ENCODE data around the gene UROC1.
A peak's percentile ranks its signal among the peaks of the same experiment; 100 is the strongest.

Gene UROC1

DNA sequence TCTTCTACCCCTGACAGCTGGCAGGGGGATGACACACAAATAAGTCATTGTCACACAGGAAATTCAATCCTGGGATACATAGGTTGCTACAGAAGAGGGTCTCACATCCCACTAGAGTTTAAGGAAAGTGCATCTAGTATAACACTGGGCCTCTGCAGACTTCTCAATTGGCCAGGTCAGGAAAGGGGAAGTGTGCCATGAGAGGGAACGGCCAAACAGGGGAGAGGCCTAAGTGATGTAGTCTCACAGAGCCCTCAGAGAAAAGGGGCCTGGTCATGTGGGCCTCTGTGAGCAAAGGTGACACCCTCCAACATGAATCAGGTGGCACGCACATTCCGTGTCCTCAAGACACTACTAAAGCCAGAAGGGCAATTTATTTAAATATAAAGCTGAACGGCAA is 53.1 kb downstream of the UROC1 start:
- Histone ChIP-seq H3K9ac (no peak overlapping the region), H3K27ac (no peak overlapping the region), H2AFZ (ENCODE audit: low read depth) (no peak overlapping the region), H3K79me2 (ENCODE audit: insufficient read depth, low read depth) (peaks cover 4% of the 10 kb centered on the region; the same call in 1 of the 2 replicates), H3K36me3 (ENCODE audit: insufficient read depth) (no peaks in the 10 kb centered on the region; the same call in 1 of the 2 replicates), H3K4me1 (ENCODE audit: low read depth, poor library complexity, severe bottlenecking) (no peaks in the 10 kb centered on the region), H3K4me2 (no peak overlapping the region), H3K27me3 (ENCODE audit: insufficient read depth, low read depth) (no peaks in the 10 kb centered on the region), H3K4me3 (IDR thresholded peaks at IDR 0.05; ENCODE audit: insufficient read depth, low read depth, low read length) (no peak overlapping the region), H4K20me1 (ENCODE audit: insufficient read depth) (no peaks in the 10 kb centered on the region)
- TF ChIP-seq, protein P1, sequence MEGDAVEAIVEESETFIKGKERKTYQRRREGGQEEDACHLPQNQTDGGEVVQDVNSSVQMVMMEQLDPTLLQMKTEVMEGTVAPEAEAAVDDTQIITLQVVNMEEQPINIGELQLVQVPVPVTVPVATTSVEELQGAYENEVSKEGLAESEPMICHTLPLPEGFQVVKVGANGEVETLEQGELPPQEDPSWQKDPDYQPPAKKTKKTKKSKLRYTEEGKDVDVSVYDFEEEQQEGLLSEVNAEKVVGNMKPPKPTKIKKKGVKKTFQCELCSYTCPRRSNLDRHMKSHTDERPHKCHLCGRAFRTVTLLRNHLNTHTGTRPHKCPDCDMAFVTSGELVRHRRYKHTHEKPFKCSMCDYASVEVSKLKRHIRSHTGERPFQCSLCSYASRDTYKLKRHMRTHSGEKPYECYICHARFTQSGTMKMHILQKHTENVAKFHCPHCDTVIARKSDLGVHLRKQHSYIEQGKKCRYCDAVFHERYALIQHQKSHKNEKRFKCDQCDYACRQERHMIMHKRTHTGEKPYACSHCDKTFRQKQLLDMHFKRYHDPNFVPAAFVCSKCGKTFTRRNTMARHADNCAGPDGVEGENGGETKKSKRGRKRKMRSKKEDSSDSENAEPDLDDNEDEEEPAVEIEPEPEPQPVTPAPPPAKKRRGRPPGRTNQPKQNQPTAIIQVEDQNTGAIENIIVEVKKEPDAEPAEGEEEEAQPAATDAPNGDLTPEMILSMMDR (conservative IDR thresholded peaks at IDR 0.05; ENCODE audit: low read depth, low read length): no peak

DNA sequence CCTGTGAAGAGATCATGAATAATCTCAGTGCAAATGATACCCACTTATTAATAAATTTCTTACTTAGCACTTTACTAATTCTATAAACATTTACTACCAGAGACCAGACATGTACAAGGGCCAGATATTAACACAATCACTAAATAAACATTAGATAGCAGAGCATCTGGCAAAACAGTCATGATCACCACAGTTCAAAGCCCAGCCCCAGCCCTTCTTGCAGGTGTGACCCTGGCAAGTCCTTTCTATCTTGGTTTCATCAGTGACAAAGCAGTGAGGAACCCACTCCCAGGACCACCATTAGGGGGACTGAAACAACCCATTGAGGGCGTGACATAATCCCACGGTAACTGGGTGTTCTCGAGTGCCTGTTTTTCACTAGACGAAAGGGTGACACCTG is 53.5 kb downstream of the UROC1 start:
- Histone ChIP-seq H3K4me1 (ENCODE audit: low read depth, poor library complexity, severe bottlenecking) (no peaks in the 10 kb centered on the region), H2AFZ (ENCODE audit: low read depth) (no peak overlapping the region), H3K27ac (no peak overlapping the region), H3K36me3 (ENCODE audit: insufficient read depth) (no peaks in the 10 kb centered on the region; the same call in 1 of the 2 replicates), H3K9ac (no peak overlapping the region), H4K20me1 (ENCODE audit: insufficient read depth) (no peaks in the 10 kb centered on the region), H3K79me2 (ENCODE audit: insufficient read depth, low read depth) (no peaks in the 10 kb centered on the region), H3K4me2 (no peak overlapping the region), H3K4me3 (IDR thresholded peaks at IDR 0.05; ENCODE audit: insufficient read depth, low read depth, low read length) (no peak overlapping the region), H3K27me3 (ENCODE audit: insufficient read depth, low read depth) (no peaks in the 10 kb centered on the region)
- TF ChIP-seq, protein P1 (conservative IDR thresholded peaks at IDR 0.05; ENCODE audit: low read depth, low read length): no peak

DNA sequence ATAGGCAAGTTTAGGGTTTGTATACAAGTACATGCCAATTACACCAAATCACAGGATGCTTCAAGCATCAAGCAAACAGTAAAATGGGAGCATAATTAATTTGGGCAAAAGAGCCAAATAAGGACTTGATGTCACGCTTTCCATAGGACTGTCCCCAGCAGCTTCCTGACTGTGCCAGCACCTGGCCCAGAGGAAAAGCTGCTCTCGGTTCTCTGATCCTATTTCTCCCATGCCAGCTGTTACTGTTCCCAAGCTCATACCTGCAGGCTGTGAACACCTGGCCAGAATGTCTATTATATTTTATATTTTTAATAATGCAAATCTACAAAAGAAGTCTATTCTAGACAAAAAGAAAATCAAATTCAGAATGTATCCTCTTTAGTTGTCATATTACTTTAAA is 54.1 kb downstream of the UROC1 start:
- Histone ChIP-seq H3K4me2 (no peak overlapping the region), H3K9ac (0 out of 2 replicates have a peak overlapping the region, but pooled peaks have one; percentile 4), H4K20me1 (ENCODE audit: insufficient read depth) (no peaks in the 10 kb centered on the region)

DNA sequence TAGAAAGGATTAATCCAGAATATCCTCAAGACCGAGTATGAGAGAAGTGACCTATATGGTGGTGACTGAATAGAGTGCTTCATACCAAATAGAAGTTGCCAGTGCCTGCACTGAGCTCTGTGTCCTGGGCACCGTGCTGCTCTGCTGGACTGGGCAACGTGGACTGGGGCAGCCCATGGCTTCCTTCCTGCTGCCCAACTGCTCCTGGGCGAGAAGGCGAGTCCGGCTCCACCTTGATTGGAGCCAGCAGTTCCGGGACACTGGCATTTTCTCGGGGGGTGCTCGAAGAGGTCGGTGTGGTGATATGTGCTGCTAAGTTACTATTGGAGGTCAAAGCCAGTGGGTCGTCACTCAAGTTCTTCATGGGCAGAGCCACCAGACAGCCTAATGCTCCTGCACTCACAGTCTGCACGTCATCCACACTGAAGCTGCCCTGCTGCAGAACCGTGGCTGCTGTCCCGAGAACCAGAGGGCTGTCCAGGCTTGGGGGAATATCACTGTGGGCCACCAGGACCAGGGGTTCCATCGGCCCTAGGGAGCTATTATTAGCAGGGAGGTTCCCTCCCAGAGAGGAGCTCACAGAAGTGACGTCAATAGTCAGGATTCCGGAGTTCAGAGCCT is 56.0 kb downstream of the UROC1 start:
- H2AFZ ChIP-seq (ENCODE audit: low read depth): no peak overlapping the region
- peaks cover under 1% of the 10 kb centered on the region; the same call in 1 of the 2 replicates for H3K36me3 ChIP-seq (ENCODE audit: insufficient read depth)
- no peak overlapping the region for H3K9ac ChIP-seq
- no peak overlapping the region for H3K27ac ChIP-seq
- H3K4me1 ChIP-seq (ENCODE audit: low read depth, poor library complexity, severe bottlenecking): no peaks in the 10 kb centered on the region
- no peaks in the 10 kb centered on the region for H3K79me2 ChIP-seq (ENCODE audit: insufficient read depth, low read depth)
- no peak overlapping the region for H3K4me2 ChIP-seq
- no peaks in the 10 kb centered on the region for H4K20me1 ChIP-seq (ENCODE audit: insufficient read depth)
- TF ChIP-seq, protein P1 (conservative IDR thresholded peaks at IDR 0.05; ENCODE audit: low read depth, low read length): no peak
- H3K27me3 ChIP-seq (ENCODE audit: insufficient read depth, low read depth): no peaks in the 10 kb centered on the region
- H3K4me3 ChIP-seq (IDR thresholded peaks at IDR 0.05; ENCODE audit: insufficient read depth, low read depth, low read length): no peak overlapping the region

More for the DNA sequence above, 54.1 kb downstream of the UROC1 start:
- Histone ChIP-seq H2AFZ (ENCODE audit: low read depth) (no peak overlapping the region), H3K36me3 (ENCODE audit: insufficient read depth) (no peaks in the 10 kb centered on the region; the same call in 1 of the 2 replicates), H3K4me3 (IDR thresholded peaks at IDR 0.05; ENCODE audit: insufficient read depth, low read depth, low read length) (no peak overlapping the region), H3K27me3 (ENCODE audit: insufficient read depth, low read depth) (no peaks in the 10 kb centered on the region), H3K27ac (no peak overlapping the region), H3K79me2 (ENCODE audit: insufficient read depth, low read depth) (no peaks in the 10 kb centered on the region), H3K4me1 (ENCODE audit: low read depth, poor library complexity, severe bottlenecking) (no peaks in the 10 kb centered on the region)
- TF ChIP-seq, protein P1 (conservative IDR thresholded peaks at IDR 0.05; ENCODE audit: low read depth, low read length): no peak
